NAMALWA (cell line): Measurements from ENCODE around the gene TBC1D22A.

ENCODE experiments used
- DNase-seq: peaks from one replicate; pipeline ENCODE4 v3.0.0-alpha.2; 2015; ENCODE audit warnings: low spot score

The TBC1D22A gene

GRCh38 chr22:46737105-46737975 is 25.1 kb upstream of the TBC1D22A start:
- peak; percentile 69 for DNase-seq

- peak; percentile 63 for DNase-seq
Measured at GRCh38 chr22:46737976-46738646, 24.3 kb upstream of the TBC1D22A start, which contains the start of gene CERK. Gene CERK, minus strand, starts transcription at chr22:46738252. Its CDS starts 104 bp downstream, at chr22:46738148.

GRCh38 chr22:46738647-46739093 is 23.8 kb upstream of the TBC1D22A start:
- no peak for DNase-seq

GRCh38 chr22:46739094-46739870 is 23.2 kb upstream of the TBC1D22A start:
- peak; percentile 75 for DNase-seq

GRCh38 chr22:46740910-46741780 is 21.3 kb upstream of the TBC1D22A start:
- DNase-seq, result no peak

GRCh38 chr22:46741974-46742519 is 20.4 kb upstream of the TBC1D22A start:
- no peak for DNase-seq

DNA sequence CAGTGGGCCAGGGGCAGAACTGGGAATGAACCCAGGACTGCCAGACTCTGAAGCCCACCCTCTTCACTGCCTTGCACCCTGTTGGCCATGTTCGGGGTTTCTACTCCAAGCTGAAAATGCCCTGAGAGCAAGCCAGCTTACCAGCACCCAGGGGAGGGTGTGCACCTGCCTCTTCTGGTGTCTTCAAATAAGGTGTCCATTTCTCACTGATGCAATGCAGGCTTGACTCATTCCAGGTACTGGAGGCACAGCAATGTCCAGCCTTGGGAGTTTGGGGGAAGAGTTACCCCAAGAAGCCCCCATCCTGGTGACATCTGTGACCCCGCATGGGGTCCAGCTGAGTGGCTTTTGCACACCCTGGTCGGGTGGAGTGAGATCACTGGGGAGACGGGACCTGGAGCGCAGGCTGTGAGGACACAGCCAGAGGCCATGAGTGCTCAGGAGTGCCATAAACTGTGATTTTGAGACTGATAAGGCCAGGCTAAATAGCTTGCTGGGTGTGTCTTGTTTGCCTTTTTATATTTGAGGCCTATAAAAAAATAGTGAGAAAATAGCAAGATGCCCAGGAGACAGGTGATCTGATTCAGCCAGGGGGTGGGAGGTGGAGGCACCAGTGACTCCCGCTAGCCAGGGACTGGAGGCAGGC is 19.8 kb upstream of the TBC1D22A start:
- DNase-seq, result no peak

- DNase-seq, result no peak
Measured at GRCh38 chr22:46744581-46744980, 17.9 kb upstream of the TBC1D22A start.

GRCh38 chr22:46746192-46746591 is 16.3 kb upstream of the TBC1D22A start:
- no peak for DNase-seq

DNA sequence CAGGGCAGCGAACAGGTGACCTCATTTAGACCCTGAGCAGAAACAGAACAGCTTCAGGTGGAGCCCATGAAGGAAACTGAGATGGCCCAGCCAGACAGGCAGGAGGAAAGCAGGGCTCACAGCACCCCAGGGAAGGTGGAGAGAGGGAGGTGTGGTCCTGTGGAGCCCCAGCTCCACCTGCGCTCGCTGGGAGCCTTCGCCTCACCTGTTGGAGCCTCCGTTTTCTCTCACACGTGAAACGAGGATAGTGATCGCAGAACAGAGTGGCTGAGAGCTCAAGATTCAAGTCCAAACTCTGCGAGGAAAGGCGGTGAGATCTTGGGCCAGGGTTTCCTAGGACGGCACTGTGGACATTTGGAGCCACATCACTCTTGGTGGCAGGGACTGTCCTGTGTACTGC is 15.8 kb upstream of the TBC1D22A start:
- DNase-seq, result no peak

DNA sequence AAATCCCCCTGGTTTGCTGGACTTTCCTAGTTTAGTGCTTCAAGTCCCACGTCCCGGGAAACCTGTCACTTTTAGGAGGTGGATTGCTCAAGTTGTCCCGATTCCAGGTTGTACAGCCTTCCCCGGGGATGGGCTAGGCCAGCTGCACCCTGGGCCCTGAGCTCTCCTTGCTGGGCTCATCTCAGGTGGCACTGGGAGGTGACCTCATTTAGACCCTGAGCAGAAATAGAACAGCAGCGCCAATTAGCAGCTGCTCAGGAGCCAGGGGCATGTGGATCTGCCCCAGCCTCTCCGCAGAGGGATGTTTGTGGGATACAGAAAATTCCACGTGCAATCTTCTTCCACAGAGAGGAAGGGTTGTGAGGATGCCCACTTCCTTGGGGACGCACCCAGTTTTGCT is 14.8 kb upstream of the TBC1D22A start:
- DNase-seq, result no peak

DNA sequence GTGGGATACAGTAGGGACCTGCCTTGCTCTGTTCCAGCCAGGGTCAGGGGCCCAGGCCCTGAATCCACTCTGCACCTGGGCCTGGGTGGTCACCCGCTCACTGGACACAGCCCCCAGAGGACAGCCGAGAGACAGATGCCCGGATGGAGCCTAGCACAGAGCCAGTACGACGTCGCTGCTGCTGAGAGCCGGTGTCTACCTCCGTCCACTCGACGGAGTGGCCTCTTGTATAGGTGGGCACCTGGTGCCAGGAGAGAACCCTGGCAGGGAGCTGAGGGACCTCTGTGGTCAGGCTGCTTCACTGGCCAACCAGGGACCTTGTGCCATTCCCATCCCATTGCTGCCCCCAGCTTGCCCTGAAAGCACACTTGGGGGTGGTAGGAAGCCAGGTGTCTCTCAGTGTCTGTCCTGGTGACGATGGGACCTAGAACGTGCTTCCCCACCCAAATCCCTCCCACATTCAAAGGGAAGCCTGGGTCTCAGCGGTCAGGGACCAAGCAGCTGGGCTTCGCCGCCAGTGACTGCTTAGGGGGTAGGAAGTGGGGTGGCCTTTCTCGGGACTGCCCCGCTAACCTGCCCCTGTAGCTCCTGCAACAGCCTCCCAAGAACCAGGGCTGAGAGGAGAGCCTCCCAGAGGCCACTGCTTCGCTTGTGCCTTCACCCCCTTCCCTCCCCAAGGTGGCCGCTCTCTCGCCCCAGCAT is 14.1 kb upstream of the TBC1D22A start:
- DNase-seq, result no peak

DNA sequence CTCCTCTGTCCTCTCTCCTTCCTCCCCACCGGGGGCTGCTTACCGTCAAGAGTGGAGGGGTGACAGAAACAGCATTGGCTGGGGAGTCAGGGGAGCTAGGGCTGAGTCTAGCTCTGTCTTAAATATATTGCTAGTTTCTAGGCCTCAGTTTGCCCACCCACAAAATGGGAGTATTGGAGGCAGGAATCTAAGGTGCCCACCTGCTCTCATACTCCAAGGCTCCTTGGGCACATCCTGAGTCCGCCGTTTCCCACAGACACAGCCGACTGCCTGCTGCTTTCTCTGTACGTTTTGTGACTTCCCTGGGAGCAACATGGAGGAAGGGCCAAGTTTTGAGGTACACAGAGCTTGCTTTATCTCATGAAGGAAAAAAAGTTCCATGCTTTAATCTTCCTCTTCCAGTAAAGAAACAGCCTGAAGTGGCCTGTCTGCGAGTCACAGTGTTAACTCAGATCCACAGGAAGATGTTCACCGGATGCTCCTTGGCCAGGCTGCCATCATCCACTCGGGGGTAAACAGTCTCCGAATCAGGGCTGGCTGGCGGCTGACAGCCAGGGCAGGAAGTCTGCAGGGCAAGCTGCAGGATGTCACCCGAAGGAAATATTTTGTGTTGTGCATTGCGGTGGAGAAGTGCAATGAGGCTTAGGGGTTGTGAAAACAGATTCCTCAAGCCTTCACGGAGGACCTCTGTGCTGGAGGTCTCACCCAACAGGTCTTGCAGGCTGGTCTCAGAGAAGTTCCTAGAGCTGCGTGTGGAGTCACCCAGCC is 13.4 kb upstream of the TBC1D22A start:
- no peak for DNase-seq

DNA sequence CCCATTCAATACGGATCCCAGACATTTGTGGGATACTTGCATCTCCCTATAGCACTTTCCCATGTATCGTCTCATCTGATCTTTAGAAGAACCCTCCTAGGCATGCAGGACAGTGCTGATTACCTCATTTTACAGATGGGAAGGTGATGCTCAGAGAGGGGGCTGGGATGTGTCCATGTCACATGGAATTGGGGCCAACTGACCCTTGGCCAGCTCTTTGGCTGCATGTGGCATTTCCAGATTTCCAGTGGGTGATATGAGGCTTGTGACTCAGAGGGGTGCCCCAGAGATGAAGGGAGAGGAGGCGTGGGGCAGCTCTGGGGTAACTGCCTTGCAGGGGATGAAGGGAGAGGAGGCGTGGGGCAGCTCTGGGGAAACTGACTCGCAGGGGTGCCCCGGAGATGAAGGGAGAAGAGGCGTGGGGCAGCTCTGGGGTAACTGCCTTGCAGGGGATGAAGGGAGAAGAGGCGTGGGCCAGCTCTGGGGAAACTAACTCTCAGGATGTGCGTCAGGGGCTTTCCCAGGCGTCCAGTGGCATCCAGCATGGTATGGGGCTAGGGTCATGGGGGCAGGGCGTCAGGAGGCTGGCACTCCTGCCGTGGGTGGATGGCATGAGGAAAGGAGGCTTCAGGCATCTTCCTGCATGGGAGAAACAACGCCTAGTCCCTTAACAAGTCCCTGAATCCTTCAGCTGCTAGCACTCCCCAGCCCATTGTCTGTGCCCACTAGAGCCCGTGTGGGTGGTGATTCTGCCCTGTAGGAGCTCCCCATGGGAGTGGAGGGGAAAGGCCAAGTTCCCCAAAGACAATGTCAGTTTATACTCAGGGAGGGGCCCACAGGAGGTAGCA is 12.5 kb upstream of the TBC1D22A start:
- no peak for DNase-seq

DNA sequence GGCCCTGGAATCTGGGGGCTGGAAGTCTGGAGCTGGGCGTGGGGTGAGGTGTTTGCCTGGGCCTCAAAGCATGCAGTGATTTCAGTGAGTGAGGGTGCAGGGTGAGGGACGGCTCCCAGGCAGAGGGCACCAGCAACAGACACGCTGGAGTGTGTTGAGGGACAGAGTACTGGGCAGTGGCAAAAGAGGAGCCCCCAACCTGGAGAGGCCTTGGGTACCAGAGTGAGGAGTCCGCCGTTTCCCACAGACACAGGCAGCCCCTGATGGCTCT is 12.0 kb upstream of the TBC1D22A start:
- no peak for DNase-seq

GRCh38 chr22:46750863-46751443 is 11.5 kb upstream of the TBC1D22A start:
- no peak for DNase-seq

GRCh38 chr22:46752286-46752987 is 10.0 kb upstream of the TBC1D22A start:
- no peak for DNase-seq

- DNase-seq, result no peak
Measured at GRCh38 chr22:46752988-46753310, 9.5 kb upstream of the TBC1D22A start.
